T-helper 2 cell treated with Interferon-gamma antibody and Interleukin-4, amounts not matched to agents 5 μg/mL and 100 μg/mL, for 36 hours (primary cell): ENCODE measurements around the gene FGF21.
A peak's percentile ranks its signal among the peaks of the same experiment; 100 is the strongest.

Source experiments
- DNase-seq: peaks from one replicate; pipeline ENCODE4 v3.0.0; 2021; ENCODE audit warnings: low spot score
- H3K27ac Mint-ChIP-seq: one replicate; pipeline ENCODE4 v1.8.0; 2021; ENCODE audit warnings: mild to moderate bottlenecking, mixed read lengths
- H3K27me3 Mint-ChIP-seq: one replicate; pipeline ENCODE4 v1.8.0; 2021; ENCODE audit warnings: low read depth, mixed read lengths
- H3K36me3 Mint-ChIP-seq: one replicate; pipeline ENCODE4 v1.8.0; 2021; ENCODE audit warnings: low read depth, mixed read lengths
- H3K4me1 Mint-ChIP-seq: one replicate; pipeline ENCODE4 v1.8.0; 2021; ENCODE audit warnings: low read depth, mixed read lengths
- H3K4me3 Mint-ChIP-seq: one replicate; pipeline ENCODE4 v1.8.0; 2022; ENCODE audit warnings: mild to moderate bottlenecking, moderate library complexity, mixed read lengths
- H3K9me3 Mint-ChIP-seq: one replicate; pipeline ENCODE4 v1.8.0; 2021; ENCODE audit warnings: mixed read lengths

The FGF21 gene

DNA sequence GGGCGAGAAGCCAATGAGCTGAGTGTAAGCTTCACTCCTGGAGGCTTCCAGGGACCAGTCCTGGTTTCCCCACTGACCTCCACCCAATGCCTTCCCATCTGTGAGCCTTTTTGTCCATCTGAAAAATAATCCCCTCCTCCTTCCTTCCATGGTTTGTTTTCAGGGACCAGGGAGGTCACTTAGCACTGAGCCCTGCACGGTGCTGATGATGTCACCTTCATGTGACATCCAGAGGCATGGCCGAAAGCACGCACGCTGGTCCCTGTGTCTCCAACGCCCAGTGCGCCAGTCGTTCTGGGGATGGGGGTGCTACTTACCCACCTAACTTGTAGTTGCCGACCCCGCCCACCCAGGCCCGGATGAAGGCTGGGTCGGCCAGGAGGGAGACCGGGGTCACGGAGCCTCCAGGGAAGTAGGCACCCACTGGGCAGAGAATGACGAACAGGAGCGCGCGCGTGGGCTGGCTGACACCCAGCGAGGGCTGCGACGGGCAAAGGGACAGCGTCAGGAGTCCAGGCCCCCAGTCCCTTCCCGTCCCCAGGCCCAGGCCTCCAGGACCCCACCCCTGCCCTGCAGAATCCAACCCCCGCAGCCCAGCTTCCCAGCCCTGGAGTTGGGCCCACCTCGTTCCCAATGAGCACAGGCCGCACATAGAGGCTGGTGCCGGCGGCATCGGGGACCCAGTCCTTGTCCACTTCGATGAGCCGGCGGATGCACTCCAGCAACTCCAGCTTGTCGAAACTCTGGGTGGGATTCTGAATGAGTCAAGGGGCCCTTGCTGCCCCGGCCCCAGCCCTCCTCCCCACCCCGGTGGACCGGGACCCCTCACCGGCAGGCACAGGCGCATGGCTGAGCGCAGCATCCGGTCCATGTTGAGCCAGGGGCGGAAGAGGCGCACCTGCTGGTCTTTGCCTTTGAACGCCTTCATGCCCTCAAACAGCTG lies 44.3 kb downstream of the FGF21 start:
- Mint-ChIP-seq H3K27me3 (no peaks in the 10 kb centered on the region), H3K4me1 (peaks cover 4% of the 10 kb centered on the region), H3K36me3 (no peaks in the 10 kb centered on the region), H3K4me3 (no peak overlapping the region), H3K27ac (no peak overlapping the region), H3K9me3 (no peaks in the 10 kb centered on the region)
- no peak for DNase-seq

DNA sequence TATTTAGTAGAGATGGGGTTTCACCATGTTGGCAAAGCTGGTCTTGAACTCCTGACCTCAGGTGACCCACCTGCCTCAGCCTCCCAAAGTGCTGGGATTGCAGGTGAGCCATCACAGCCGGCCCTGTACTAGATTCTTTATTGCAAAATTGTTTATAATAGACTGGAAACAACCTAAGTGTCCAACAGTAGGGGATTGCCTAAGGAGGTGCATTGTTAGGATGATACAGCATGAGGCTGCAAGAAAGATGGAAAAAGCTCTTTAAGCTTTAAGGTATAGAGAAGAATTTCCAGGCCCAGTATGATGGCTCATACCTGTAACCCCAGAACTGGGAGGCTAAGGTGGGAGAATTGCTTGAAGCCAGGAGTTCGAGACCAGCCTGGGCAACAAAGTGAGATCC lies 47.3 kb downstream of the FGF21 start:
- DNase-seq, result no peak
- H3K4me1 Mint-ChIP-seq, result peaks cover 4% of the 10 kb centered on the region
- peaks cover 3% of the 10 kb centered on the region for H3K36me3 Mint-ChIP-seq
- no peaks in the 10 kb centered on the region for H3K9me3 Mint-ChIP-seq
- H3K27ac Mint-ChIP-seq, result no peak overlapping the region
- no peak overlapping the region for H3K4me3 Mint-ChIP-seq
- H3K27me3 Mint-ChIP-seq, result no peaks in the 10 kb centered on the region

- H3K9me3 Mint-ChIP-seq, result no peaks in the 10 kb centered on the region
- DNase-seq, result no peak
- no peaks in the 10 kb centered on the region for H3K27me3 Mint-ChIP-seq
- no peak overlapping the region for H3K4me3 Mint-ChIP-seq
- H3K27ac Mint-ChIP-seq, result no peak overlapping the region
- H3K4me1 Mint-ChIP-seq, result peaks cover 18% of the 10 kb centered on the region
- H3K36me3 Mint-ChIP-seq, result peaks cover 3% of the 10 kb centered on the region
These were observed 49.2 kb downstream of the FGF21 start for GRCh38 chr19:48804496-48804895.

DNA sequence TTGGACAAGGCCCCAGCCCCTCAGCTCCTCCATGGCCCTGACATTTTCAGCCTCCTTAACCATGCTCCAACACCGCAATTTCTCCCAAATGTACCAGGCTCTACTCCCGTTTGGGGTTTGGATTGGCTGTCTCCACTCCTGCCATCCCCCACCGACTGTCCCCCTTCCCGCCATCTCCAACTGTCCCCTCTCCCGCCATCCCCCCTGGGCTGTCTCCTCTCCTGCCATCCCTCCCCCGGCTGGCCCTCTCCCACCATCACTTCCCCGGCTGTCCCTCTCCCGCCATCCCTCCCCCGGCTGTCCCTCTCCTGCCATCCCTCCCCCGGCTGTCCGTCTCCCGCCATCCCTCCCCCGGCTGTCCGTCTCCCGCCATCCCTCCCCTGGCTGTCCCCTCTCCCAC lies 50.1 kb downstream of the FGF21 start:
- peaks cover 24% of the 10 kb centered on the region for H3K4me1 Mint-ChIP-seq
- H3K27me3 Mint-ChIP-seq, result no peaks in the 10 kb centered on the region
- no peak overlapping the region for H3K27ac Mint-ChIP-seq
- DNase-seq, result no peak
- H3K36me3 Mint-ChIP-seq, result peaks cover 3% of the 10 kb centered on the region
- H3K4me3 Mint-ChIP-seq, result no peak overlapping the region
- no peaks in the 10 kb centered on the region for H3K9me3 Mint-ChIP-seq

- Mint-ChIP-seq H3K27ac (peak overlapping the region; percentile 72), H3K9me3 (no peaks in the 10 kb centered on the region), H3K27me3 (no peaks in the 10 kb centered on the region), H3K4me3 (no peak overlapping the region), H3K36me3 (peaks cover 3% of the 10 kb centered on the region), H3K4me1 (peaks cover 26% of the 10 kb centered on the region)
- no peak for DNase-seq
These were observed 51.1 kb downstream of the FGF21 start for GRCh38 chr19:48806518-48806817.

DNA sequence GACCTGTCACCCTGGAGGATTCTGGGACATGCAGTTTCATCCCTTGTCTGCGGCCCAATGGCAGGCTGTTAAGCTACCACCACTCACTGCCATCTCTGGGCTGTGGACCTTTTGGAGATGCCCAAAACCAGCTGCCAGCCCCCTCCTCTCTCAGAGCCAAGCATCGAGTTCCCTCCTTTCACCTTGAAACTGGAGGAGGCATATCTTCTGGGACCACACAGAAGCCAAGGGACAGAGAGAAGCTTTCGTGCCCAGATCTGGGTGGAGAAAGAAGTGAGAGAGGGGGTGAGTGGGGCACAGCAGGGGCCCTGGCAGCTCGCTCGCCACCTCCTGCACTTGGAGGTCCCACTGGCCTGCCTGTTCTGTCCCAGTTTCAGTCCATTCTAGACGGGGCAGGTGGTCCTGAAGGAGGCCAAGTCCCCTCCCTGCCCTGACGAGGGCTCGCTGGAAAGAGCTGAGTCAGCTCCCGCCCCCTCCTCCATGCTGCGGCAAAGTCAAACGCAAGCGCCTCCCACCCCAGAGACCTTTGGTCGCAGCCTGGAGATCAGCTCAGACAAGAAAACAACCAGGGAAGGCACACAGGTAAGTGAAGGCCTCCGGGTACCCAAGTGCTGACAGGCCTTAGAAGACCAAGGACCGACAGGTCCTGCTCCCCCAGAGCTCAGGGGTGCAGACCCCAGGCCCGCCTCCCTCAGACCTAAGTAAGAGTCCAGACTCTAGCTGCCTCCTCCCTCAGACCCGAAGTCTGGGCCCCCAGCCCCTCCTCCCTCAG lies 51.7 kb downstream of the FGF21 start:
- peaks cover under 1% of the 10 kb centered on the region for H3K27me3 Mint-ChIP-seq
- H3K4me1 Mint-ChIP-seq, result peaks cover 26% of the 10 kb centered on the region
- no peak for DNase-seq
- H3K4me3 Mint-ChIP-seq, result no peak overlapping the region
- H3K36me3 Mint-ChIP-seq, result peaks cover 3% of the 10 kb centered on the region
- H3K9me3 Mint-ChIP-seq, result no peaks in the 10 kb centered on the region
- peak overlapping the region; percentile 72 for H3K27ac Mint-ChIP-seq

GRCh38 chr19:48807590-48808308 lies 52.4 kb downstream of the FGF21 start:
- peaks cover 2% of the 10 kb centered on the region for H3K27me3 Mint-ChIP-seq
- peaks cover 31% of the 10 kb centered on the region for H3K4me1 Mint-ChIP-seq
- peaks cover 3% of the 10 kb centered on the region for H3K36me3 Mint-ChIP-seq
- peak overlapping the region; percentile 32 for H3K27ac Mint-ChIP-seq
- H3K9me3 Mint-ChIP-seq, result no peaks in the 10 kb centered on the region
- no peak for DNase-seq
- peak overlapping the region; percentile 15 for H3K4me3 Mint-ChIP-seq
